HG03575 (cell line): ENCODE measurements around the gene RGMB.

Experiments
- ATAC-seq: cut with Tn5 transposase; IDR thresholded peaks from one replicate; pipeline ENCODE4 v1.9.1; 2021; ENCODE audit not compliant: unreplicated experiment, insufficient number of reproducible peaks, low FRiP score; ENCODE audit errors: extremely low read depth

Gene RGMB

DNA sequence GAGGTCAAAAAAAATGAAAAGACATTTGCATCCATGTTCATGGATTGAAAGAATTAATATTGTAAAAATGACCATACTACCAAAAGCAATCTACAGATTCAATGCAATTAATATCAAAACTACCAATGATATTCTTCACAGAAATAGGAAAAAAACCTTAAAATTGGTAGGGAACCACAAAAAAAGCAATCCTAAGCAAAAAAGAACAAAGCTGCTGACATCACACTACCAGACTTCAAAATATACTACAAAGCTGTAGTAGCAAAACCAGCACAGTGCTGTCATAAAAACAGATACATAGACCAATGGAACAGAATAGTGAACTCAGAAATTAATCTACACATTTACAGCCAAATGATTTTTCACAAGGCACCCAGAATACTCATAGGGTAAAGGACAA is 34.3 kb downstream of the RGMB start:
- ATAC-seq = no peak

DNA sequence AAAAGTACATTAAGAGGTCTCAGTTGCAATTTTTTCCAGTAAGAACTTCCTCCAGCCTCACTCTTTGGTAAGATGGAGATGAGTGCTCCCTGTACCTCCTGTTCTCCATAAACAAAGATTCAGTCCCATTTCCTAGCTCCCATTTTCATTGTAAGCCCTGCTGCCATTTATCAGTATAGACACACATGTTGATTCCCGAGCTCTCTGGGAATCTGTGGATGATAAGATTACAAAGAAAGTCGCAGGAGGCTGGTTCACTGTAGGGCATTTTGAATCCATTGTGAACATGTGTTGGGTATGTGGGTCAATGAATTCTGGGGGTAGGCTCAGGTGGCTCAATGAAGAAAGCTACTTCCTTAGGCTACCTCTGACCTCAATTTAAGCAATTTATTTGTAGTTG is 36.7 kb downstream of the RGMB start:
- ATAC-seq = no peak

DNA sequence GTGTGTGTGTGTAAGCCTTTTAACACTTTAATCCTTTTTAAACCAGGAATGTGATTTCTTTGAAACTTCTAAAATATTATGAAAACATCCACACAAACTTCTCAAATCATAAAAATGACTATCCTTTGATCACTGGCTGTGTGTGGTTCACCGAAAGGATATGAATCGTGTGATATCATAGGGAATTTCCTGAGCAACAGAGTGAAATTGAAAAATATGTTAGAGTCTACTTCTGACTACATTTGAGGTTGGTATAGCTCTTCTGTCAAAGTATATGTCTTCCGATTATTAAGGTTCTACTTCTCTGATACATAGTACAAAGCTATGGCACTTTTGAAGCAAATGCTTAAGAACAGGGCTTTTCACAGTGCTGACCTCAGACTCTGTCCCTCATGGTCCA is 40.3 kb downstream of the RGMB start:
- ATAC-seq = no peak

DNA sequence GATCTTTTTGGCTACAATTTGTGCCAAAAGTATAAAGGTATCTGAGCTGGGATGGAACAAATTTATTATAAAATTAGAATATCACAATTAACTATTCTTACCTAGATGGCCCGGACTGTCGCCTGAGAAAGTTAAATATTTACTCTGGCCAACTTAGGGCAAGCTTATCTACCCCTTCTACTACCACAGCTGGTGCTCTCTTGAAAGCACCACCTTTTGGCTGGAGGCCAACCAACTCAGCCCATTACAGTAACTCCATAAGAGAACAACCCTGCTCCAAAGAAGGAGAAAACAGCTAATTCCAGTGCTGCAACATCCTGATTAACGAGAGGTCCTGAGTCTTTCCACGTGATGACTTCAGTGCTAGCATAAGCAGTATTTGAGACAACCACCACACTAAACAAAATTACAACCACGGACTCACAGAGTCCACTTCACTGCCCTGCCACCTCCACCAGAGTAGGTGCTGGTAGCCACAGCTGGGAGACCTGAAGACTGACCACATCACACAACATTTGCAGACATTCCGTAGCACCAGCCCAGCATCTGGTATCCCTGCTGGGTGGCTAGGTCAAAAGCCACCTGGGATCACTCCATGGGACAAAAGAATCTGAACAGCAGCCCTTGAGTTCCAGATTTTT is 43.2 kb downstream of the RGMB start:
- ATAC-seq = no peak

DNA sequence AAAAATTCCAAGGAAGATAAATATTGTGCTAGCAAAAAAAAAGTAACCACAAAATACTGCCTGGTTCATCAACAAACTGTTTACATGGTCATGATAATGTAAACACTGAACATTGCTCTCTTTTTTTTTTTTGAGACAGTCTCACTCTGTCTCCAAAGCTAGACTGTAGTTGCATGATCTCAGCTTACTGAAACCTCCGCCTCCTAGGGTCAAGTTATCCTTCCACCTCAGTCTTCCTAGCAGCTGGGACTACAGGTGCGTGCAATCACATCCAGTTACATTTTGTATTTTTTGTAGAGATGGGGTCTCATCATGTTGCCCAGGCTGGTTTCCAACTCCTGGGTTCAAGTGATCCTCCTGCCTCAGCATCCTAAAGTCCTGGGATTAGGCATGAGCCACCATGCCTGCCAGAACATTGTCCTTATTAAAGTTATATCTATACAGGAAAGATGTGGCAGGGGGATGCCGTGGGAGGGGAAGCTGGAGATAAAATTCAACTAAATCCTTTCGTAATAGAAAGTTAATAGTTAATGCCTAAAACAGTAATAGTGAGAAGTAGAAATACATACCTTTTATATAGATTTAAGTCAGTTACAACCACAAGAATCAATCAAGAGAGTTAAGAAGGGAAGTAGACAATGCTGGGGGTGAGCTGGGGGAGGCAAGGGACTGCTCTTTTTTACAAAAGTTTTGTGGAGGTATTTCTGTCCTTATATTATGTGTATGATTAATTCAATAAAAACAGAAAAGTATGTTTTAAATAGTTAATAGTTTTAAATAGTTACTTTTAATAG is 52.3 kb downstream of the RGMB start:
- no peak for ATAC-seq

DNA sequence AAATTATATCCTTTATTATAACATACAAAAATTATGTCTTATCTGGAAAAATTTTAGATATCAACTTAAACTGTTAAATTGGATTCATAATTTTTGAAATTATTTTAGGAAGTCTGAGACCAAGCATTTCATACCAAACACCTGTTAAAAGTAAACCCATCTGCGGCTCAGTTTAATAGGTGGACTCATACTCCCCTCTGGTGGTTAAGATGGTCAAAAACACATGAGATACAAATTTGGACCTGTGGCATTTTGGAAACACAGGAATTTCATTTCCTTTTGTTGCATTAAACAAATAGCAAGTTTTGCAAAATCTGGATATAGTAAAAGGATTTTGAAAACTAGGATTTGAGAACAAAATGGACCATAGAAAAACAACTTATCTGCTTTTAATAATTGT is 53.7 kb downstream of the RGMB start:
- ATAC-seq = no peak

DNA sequence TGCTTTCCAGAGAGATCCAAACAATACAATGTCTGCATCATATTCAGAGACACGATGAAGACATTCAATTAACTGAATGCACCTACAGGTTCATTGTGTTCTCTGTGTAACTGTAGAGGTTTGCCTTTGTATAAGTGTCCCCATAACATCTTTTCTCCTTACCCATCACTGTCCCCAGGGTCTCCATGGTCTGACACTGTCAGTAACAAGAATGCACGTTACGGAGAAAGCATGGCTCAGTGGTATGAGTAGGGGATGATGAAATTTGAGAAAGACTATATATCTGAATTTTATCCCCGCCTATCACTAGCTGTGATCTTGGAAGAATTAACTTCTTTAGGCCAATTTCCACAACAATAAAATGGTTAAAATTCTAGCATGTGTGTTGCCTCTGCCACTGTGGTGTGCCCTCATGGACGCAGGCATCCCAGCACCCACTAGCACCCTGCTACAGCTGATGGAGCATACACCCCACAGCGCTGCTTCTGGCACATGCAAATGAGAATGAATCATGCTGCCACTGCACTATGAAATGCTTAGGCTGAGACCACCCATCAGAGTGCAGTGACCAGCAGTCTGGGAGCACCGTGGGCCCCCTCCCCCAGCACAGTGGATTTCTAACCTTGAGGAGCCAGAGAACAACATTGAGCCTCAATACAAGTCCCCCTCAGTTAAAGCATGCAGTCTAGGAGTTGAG is 54.3 kb downstream of the RGMB start:
- ATAC-seq = no peak

DNA sequence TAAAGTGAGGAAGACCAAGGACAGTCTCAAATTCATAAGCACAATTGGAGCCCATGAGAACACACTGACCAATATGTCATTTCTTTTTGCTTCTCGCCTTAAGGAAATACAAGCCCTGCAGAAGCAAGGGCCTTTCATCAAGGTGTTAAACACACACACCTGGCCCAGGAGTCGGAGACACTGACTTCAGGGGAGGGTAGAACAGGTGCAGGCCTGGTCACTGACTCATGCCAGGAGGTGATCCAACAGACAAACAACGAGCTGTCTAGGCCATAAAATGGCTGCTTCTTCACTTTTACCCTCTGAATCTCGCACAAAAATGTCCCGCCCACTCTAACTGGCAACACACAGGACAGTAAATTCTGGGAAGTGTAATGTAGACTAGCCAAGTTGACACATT is 62.7 kb downstream of the RGMB start:
- ATAC-seq = no peak

DNA sequence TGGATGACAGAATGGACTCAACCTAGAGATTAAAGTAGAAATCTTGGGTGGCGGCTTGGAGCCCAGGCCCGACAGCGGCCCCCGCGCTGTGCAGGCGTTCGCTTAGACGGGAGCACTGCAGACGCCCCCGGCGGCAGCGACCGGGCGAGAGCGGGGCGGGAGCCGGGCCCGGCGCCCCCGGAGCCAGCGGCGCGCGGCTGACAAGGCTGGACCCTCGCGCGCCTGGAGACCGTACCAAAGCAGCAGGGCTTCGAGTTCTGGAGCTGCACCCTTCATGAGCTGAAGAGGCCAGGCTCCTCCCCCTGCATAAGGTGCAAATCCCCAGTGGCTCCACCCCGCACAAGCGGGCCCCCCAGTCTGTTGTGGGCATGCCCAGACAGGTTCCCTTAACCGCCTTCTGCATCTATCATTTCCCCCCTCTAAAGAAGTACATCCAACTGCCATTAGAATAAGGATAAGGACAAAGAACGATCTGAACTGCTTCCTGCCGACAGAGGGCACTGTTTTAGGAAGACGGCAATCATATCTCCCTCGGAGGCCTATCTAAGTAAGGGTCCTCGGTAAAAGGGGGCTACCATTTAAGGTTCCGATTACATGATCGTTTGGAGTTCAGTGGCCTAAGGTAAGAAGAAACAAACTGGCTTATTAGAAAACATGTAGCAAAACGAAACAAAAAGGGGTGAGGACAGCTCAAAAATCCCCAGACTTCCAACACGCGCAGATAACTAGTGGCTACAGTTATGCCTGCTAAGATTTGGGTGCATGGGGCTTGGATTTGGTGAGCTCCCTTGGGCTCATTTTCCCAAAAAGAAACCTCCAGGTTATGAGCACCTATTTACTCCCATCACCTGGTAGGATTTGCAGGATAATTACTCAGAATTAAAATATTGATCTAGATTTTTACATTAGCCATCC is 66.3 kb downstream of the RGMB start:
- no peak for ATAC-seq

DNA sequence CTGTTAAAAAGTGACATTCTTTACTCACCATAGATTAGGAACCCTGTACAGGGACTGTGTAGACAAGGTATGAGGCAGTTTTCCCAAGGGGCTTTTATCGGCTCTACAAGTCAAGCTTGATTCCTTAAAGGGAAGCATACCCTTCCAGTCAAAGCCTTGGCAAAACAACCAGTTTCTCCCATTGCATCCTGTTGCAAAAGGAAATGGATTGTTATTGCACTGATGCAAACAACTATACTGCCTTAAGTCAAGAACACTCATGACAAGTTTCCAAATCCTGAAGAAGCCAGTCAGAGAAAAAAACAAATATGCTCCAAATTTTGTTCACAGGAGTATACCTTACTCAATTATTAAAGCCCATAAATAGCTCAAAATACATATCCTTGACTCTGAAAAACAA is 67.5 kb downstream of the RGMB start:
- ATAC-seq = no peak

DNA sequence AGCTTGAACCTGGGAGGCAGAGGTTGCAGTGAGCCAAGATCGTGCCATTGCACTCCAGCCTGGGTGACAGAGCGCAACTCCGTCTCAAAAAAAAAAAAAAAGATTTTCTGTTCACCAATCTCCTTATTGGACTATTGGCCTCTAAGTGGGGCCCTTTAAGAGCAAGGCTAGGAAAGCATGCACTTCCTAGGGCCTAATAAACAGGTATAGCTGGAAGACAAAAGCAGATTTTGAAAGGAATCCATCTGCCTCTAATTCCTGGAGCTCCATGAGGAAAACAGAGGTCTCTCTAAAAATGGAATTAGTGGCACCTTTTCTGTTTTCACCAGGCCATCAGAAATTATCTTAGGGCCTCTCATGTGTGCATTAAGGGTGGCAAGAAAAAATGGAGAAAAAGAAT is 70.0 kb downstream of the RGMB start:
- no peak for ATAC-seq

DNA sequence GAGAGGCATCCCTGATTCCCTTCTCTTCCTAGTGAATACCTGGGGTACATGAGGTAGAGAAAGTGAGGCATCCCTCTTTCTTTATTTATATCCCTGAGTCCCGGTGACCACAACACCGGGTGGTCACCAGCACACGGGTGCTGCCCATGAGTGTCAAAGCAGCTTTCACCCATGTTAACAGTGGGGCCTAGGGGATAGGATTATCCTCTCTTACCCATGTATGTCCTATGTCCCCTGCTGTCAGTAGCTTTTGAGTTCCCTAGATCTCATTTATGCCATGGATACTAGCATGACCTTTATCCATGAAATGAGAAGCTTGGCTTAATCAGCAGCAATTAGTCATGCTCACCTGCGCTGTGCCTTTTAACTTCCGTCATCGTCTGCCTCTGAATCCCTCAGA is 71.4 kb downstream of the RGMB start:
- ATAC-seq = no peak

DNA sequence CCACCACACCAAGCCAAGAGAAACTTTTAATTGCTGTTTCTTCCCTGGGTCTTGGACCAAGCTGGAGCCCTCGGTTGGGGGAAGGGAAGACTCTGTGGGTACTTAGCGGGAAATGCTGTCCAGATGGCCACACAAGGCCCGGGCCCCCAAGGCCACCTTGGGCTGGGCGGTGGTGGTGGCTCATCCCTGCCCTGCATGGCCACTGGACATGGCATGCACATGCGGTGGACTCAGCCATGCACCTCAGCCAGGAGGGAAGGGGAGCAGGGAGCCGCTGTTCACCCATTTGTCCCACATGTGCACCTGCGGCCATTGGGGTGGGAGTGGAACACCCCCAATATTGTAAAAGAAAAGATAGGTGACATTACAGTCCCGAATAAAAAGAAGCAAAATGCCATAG is 72.4 kb downstream of the RGMB start:
- no peak for ATAC-seq
